ENCODE data around the gene ABCA5.

DNA sequence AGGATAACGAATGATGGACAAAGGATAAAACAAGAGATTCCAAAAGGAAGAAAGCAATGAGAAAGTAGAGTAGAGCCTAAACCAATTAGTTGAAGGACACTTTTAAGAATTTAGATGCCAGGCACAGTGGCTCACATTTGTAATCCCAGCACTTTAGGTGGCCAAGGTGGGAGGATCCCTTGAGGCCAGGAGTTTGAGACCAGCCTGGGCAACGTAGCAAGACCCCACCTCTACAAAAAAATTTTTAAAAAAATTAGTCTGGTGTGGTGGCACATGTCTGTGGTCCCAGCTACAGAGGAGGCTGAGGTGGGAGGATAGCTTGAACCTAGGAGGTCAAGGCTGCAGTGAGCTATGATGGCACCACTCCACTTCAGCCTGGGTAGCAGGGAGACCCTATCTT is 118.3 kb downstream of the ABCA5 start:
- no peak for TF ChIP-seq CTCF (IDR thresholded peaks at IDR 0.05)
- TF ChIP-seq POLR2A (IDR thresholded peaks at IDR 0.05): no peak
